ENCODE results near the gene RAMP1.

- TF ChIP-seq CTCF (IDR thresholded peaks at IDR 0.05) (no peak), POLR2A (IDR thresholded peaks at IDR 0.05) (no peak), POLR2AphosphoS5 (IDR thresholded peaks at IDR 0.05) (no peak), EP300 (IDR thresholded peaks at IDR 0.05) (no peak)
These were observed 49.8 kb downstream of the RAMP1 start for GRCh38 chr2:237909075-237909695.

Measured in suprapubic skin (tissue), 4 donors.